OCI-LY7 (cell line): Measurements from ENCODE around the gene CALD1. TPM values are rescaled to one million over a fixed set of nuclear protein-coding genes. Genes with fewer than 3 reads are reported as not detected.

Source experiments
- BruUV-seq: library from RNA; stranded (reverse); fragments of 400-500 nt; replicated peaks from 2 replicates; lab custom pipeline; 2021; lab: Mats Ljungman, UMichigan
- CTCF ChIA-PET: fragments of 300-600 bp; sonication (Branson Sonifier 250); formaldehyde crosslinking; loops from one replicate; lab custom pipeline; 2022; ENCODE audit warnings: antibody characterized with exemption; ENCODE audit not compliant: unreplicated experiment; lab: Charles Lee
- POLR2A ChIA-PET: fragments of 300-600 bp; sonication (Branson Sonifier 250); formaldehyde crosslinking; loops from one replicate; lab custom pipeline; 2022; ENCODE audit warnings: antibody characterized with exemption; lab: Charles Lee
- DNase-seq: peaks from one replicate; pipeline ENCODE4 v3.0.0-alpha.2; 2015; ENCODE audit warnings: low spot score
- H2AFZ ChIP-seq: fragments of 200-600 bp; sonication (generic), shearing (Covaris generic); 2 replicates; pipeline ENCODE4 v1.6.1; 2014; ENCODE audit warnings: mild to moderate bottlenecking, antibody characterized with exemption, low read length, moderate library complexity
- H3K27ac ChIP-seq: fragments of 200-600 bp; sonication (generic); 2 replicates; pipeline ENCODE4 v1.5.1; 2014; ENCODE audit warnings: mixed run types, low read depth, mild to moderate bottlenecking, moderate library complexity, low read length, inconsistent platforms; ENCODE audit not compliant: poor library complexity, severe bottlenecking
- H3K36me3 ChIP-seq: fragments of 200-600 bp; sonication (generic); 2 replicates; pipeline ENCODE4 v1.6.1; 2014; ENCODE audit warnings: mild to moderate bottlenecking, antibody characterized with exemption, low read length, moderate library complexity, mixed read lengths; ENCODE audit not compliant: insufficient read depth
- H3K4me1 ChIP-seq: fragments of 200-600 bp; sonication (generic); 2 replicates; pipeline ENCODE4 v1.5.1; 2014; ENCODE audit warnings: mild to moderate bottlenecking, low read length; ENCODE audit not compliant: insufficient read depth, poor library complexity, severe bottlenecking
- H3K4me2 ChIP-seq: fragments of 200-600 bp; sonication (generic); 2 replicates; pipeline ENCODE4 v1.6.1; 2014; ENCODE audit warnings: mild to moderate bottlenecking, low read length
- H3K4me3 ChIP-seq: fragments of 200-600 bp; sonication (generic); 2 replicates; pipeline ENCODE4 v1.5.1; 2014; ENCODE audit warnings: mild to moderate bottlenecking, low read depth, low read length; ENCODE audit not compliant: poor library complexity, severe bottlenecking
- H3K79me2 ChIP-seq: fragments of 200-600 bp; sonication (generic); 2 replicates; pipeline ENCODE4 v1.6.1; 2016; ENCODE audit warnings: low read depth, mild to moderate bottlenecking, low read length, moderate library complexity, mixed read lengths; ENCODE audit not compliant: insufficient read depth
- H3K9me2 ChIP-seq: fragments of 200-600 bp; sonication (generic); 2 replicates; pipeline ENCODE4 v1.6.1; 2016; ENCODE audit warnings: mild to moderate bottlenecking, low read length, mixed read lengths; ENCODE audit not compliant: insufficient read depth
- H3K9me3 ChIP-seq: fragments of 200-600 bp; sonication (generic); 2 replicates; pipeline ENCODE4 v1.6.1; 2014; ENCODE audit warnings: mild to moderate bottlenecking, mixed run types, low read length, mixed read lengths
- H4K20me1 ChIP-seq: fragments of 200-600 bp; sonication (generic); 2 replicates; pipeline ENCODE4 v1.6.1; 2014; ENCODE audit warnings: mild to moderate bottlenecking, antibody characterized with exemption, low read length, moderate library complexity, mixed read lengths; ENCODE audit not compliant: insufficient read depth
- EZH2phosphoT487 ChIP-seq: fragments of 200-600 bp; sonication (generic); IDR thresholded peaks from 2 replicates; pipeline ENCODE4 v1.6.1; 2018; ENCODE audit warnings: low read depth, borderline replicate concordance, mild to moderate bottlenecking, mixed run types, antibody characterized with exemption, low read length, moderate library complexity, mixed read lengths
- intact Hi-C: fragments of 100-400 bp; cut with micrococcal nuclease; formaldehyde crosslinking; loops from one replicate; pipeline ENCODE4 v1.10.0; 2022; ENCODE audit not compliant: unreplicated experiment
- total RNA-seq, 2 experiments: library from RNA; depleted of rRNA in 1 of 2; stranded (reverse); fragments of >200 nt in 1 of 2; shearing (Covaris generic) in 1 of 2; gene quantifications; 2 replicates each; pipeline ENCODE4 v1.2.3, GENCODE V29; 2014 to 2022
- TF ChIP-seq, protein P1 (sequence below): fragments of 200-600 bp; sonication (generic); conservative IDR thresholded peaks from 2 replicates; pipeline ENCODE4 v1.5.1; 2014; ENCODE audit warnings: mild to moderate bottlenecking, antibody characterized with exemption, low read length, moderate library complexity, mixed read lengths

CALD1 gene
- total RNA-seq, 2 experiments from 2014 or later: 0.25 to 0.49 TPM

DNA sequence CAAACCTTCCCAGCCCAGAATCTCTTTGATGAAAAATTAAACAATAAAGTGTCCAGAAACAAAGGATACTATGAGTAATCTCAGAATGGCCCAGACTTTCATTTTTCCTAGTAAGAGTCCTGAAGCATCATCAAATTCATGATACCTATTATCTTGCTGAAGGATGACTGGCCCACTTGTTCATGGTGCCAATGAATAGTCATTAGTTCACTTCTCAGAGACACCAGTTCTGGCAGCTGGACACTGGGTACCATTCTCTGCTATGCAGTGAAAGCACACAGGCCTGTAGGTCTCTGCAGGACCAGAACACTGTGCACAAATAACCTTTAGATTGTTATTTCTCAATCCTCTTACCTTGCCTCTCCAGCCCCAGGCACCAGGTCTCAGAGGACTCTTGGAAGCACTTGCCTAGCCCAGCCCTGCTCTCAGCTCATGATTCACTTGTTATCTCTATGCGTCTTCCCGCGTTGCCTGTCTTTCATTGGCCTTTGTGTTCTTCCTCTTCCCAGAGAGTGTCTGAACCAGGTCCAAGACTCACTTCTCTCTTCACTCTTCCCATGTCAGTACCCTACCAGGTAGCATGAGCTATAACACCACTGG, 108.8 kb downstream of the CALD1 start:
- BruUV-seq: no TSS peak
- Histone ChIP-seq H4K20me1 (no peaks in the 10 kb centered on the region), H3K9me3 (no peaks in the 10 kb centered on the region), H2AFZ (no peak overlapping the region), H3K4me1 (no peaks in the 10 kb centered on the region), H3K4me3 (no peak overlapping the region), H3K9me2 (no peaks in the 10 kb centered on the region), H3K79me2 (no peaks in the 10 kb centered on the region), H3K36me3 (no peaks in the 10 kb centered on the region), H3K4me2 (no peak overlapping the region), H3K27ac (no peak overlapping the region)
- ChIA-PET CTCF (no interaction called here), POLR2A (no interaction called here)
- TF ChIP-seq, protein P1, sequence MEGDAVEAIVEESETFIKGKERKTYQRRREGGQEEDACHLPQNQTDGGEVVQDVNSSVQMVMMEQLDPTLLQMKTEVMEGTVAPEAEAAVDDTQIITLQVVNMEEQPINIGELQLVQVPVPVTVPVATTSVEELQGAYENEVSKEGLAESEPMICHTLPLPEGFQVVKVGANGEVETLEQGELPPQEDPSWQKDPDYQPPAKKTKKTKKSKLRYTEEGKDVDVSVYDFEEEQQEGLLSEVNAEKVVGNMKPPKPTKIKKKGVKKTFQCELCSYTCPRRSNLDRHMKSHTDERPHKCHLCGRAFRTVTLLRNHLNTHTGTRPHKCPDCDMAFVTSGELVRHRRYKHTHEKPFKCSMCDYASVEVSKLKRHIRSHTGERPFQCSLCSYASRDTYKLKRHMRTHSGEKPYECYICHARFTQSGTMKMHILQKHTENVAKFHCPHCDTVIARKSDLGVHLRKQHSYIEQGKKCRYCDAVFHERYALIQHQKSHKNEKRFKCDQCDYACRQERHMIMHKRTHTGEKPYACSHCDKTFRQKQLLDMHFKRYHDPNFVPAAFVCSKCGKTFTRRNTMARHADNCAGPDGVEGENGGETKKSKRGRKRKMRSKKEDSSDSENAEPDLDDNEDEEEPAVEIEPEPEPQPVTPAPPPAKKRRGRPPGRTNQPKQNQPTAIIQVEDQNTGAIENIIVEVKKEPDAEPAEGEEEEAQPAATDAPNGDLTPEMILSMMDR: no peak
- no peak for TF ChIP-seq EZH2phosphoT487
- DNase-seq: no peak
- intact Hi-C loops: no loop called here

DNA sequence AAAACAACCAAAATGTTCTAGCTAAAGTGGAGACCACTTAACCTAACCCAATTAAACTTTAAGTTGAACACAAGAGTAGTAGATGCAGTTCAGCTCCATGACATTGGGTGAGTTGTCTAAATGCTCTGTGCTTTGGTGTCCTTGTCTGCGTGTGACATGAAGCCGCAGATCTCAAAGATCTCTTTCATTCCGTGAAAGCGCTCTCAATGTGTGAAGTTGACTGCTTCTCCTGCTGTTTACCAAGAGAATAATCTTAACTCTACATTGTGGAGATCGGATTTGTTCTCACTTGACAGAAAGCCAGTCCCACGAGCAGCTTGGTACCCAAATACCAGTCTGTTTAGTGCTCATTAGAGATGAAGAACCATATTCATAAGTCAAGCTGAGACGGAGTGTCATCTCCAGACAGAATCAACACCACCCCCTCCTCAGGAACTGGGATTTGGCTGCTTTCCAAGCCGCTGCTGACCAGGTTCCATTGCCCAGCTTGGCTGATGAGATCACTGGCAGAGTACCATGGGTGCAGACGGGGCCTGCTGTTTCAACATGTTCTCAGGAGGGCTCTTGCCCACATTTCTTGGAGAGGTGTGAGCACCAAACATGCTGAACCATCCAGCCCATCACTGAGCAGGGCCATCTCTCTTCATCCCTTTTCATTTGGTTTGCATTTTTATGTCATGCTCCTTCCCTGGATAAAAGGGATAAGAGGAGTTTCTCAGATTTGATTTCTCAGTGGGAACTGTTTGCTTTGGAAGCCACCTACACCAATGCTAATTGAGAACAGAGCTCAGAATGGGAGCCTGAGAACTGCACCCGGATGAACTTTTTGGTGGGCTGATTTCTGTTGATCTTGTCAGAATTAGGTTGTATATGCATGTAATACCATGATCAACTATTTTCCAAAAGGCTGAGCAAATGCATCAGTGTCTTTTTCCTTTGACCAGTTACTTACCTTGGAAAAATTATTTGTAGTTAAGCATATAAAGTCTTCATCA, 111.1 kb downstream of the CALD1 start:
- Histone ChIP-seq H3K9me3 (no peaks in the 10 kb centered on the region), H3K27ac (no peak overlapping the region), H2AFZ (no peak overlapping the region), H3K79me2 (no peaks in the 10 kb centered on the region), H3K4me2 (no peak overlapping the region), H3K4me1 (no peaks in the 10 kb centered on the region), H3K36me3 (no peaks in the 10 kb centered on the region), H4K20me1 (no peaks in the 10 kb centered on the region), H3K9me2 (no peaks in the 10 kb centered on the region), H3K4me3 (no peak overlapping the region)
- BruUV-seq: no TSS peak
- no peak for DNase-seq
- ChIA-PET POLR2A (interaction anchor here (0.6 kb wide), 1 partner anchor 13 kb away, joined by 4 read pairs; no protein-coding TSS in a partner anchor), CTCF (no interaction called here)
- intact Hi-C loops: no loop called here
- no peak for TF ChIP-seq EZH2phosphoT487
- TF ChIP-seq, protein P1: no peak
